ENCODE measurements around the gene EIF2AK3.
"Not testable (repeated sequence)": the region's sequence is repeated elsewhere in the genome, so short reads cannot be mapped to it uniquely, and the experiment has no call there.

EIF2AK3 gene

DNA sequence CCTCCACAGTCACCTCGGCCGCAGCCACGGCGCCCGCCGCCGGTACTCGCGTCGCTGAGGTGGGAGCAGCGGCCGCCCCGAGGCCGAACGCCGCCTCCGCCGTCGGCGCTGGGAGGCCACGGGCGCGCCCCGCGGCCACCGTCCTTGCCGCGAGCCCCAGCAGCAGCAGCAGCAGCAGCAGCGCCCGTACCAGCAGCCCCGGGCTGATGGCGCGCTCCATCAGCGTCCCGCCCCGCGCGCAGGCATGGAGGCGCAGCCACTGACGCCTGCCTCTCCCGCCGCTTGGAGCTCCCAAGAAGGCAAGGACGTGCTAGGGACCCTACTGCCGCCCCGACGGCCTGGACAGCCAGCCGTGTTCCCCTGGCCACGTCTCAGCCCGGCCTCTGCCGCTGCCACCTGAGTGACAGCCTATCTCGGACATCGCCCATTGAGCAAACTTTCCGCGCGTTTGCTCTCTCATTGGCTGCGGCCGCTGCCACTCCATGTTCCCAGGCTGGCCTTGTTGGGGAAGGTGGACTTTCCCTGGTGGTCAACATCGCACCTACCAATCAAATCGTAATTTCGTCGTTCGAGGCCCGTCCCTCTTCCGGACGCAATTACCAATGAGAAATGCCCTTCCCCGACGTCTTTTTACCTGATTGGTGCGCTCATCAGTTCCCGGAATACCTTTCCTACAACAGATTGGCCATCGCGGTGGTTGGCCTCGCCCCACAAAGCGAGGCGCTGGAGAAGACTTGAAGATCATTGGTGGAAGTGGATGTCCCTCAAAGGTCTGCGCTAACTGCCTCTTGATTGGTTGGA, at the start of gene EIF2AK3:
EIF2AK3 (minus strand) TSS at position 410 of the 801 bp plus-strand sequence; CDS start at position 220, 190 bp downstream.
- peak; percentile 98 to 100 (median 99) for DNase-seq
- intact Hi-C loops (cut with DNase I): no loop called here

DNA sequence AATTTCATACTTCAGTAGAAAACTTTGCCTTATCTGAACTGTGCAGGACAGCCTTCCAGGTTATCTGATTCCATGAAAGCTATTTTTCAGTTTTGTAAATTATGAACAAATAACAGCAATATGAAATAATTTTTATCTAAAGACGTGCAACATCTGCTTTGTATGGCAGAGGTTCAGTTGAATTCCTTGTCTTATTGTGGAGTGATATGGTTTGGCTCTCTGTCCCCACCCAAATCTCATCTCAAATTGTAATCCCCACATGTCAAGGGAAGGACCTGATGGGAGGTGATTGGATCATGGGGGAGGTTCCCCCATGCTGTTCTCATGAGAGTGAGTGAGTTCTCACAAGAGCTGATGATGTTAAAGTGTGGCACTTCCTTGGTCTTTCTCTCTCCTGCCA, 46.1 kb upstream of the EIF2AK3 start:
- no peak for DNase-seq
- intact Hi-C loops (cut with DNase I): loop anchor here (2.0 to 10.0 kb wide), 2 partner anchors 83 to 479 kb away; no protein-coding TSS in a partner anchor

DNA sequence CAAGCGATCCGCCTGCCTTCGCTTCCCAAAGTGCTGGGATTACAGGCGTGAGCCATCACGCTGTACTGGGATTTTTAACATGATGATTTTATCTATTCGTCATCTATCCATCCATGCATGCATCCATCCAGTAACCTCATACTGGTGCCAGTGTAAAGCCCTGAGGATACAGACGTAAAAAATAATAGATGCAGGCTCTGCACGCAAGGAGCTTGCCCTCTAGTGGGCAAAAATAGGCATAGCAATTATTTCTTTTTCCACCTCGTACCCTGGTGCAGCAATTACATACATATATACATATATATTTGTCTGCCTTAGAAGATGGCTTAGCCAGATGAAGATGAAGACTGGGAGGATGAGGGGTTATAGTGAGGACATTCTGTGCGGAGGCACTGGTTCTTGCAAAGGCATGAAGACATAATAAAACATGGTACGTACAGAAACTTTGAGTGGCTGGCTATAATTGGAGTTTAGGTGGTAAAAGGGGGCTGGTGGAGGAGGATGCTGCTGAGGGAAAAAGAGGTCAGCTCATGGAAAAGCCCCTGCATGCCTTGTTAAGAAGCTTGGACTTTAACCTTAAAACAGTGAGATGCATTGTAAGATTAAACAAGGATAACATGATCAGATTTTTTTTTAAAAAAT, 44.6 kb upstream of the EIF2AK3 start:
- intact Hi-C loops (cut with DNase I): loop anchor here (2.0 to 10.0 kb wide), 2 partner anchors 81 to 477 kb away; no protein-coding TSS in a partner anchor
- peak in 1 of 10 donors; percentile 13 for DNase-seq

DNA sequence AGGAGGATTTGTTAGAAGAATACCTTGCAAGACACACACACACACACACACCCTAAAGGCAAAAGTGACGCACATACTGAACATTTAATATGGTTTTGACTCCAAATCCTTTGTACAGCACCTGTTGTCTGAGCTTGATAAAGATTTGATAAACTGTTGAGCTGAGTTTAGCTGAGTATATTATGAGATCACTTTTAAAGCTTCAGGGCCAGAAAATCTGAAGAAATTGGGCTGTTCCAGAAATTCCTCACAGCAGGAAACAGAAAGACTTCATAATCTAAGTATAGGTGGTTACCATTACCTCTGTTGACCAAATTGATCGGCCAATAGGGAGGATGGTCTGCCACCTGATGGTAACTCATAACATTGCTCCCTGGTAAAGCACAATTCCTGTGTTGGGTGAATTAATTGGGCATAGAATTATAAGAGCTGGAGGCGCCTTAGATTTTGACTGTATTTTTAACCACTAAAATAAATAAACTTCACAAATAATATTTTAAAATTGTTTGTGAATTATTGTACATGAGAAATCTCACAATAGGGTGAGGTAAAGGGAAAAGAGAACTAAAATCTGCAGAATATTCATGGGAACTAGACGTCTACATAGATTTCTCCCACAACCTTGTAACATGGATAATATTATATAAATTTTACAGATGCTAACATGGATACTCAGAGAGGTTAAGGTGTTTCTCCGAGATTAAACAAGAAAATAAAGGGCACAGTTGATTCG, 42.4 kb upstream of the EIF2AK3 start:
- intact Hi-C loops (cut with DNase I): loop anchor here (10.0 kb wide), 1 partner anchor 475 kb away; no protein-coding TSS in a partner anchor
- DNase-seq: no peak

DNA sequence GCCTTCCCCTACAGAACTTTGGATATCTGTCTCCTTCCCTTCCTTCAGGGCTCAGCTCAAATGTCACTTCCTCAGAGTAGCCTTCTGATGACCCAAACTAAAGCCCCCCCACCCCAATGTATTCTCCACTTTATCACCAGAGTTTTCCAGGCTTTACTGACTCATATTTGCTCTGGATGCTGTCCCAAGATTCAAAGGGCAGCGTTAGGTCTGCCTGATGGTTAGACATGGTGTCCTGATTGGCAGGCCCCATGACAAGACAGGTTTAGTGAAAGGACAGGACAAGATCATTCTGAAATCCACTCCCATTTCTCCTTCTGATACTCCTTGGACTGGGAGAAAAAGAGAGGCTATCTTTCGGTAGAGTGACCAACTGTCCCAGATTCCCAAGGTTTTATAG, 41.6 kb upstream of the EIF2AK3 start:
- no peak for DNase-seq
- intact Hi-C loops (cut with DNase I): no loop called here

DNA sequence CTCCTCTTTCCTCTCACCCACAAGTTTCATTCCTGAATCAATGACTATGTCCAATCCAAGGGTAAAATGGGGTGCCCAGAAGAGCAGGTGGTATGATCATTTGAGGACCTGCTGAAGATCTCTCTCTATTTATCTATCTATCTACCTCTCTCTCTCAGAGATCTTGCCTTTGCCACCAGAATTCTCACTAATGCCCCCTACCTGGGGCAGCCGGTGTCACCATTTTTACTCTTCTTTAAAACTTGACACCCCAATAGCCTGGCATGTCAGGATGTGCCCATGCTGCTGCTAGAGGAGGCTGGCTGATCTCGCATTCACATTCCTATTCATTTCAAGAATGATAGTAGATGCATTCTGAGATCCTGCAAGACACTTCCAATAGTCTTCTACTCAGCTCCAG, 40.0 kb upstream of the EIF2AK3 start:
- intact Hi-C loops (cut with DNase I): no loop called here
- no peak for DNase-seq

DNA sequence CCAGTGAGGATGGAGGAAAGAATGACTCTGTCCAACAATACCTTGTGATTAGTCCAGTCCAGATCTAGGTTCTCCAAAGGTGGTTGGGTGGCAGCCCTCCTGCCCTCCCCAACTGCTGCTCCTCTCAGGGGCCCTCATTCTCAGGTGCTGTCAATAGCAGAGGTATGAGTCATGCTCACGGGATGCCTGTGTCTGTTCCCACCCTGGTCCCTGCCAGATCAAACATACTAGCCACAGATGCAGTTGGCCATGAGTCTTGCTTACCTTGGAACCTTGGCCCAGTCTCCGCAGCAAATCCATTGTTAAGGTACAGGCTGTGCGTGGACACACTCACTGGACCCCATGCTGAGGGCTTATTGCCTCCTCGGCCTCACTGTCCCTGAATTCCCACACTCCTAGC, 39.3 kb upstream of the EIF2AK3 start:
- intact Hi-C loops (cut with DNase I): no loop called here

DNA sequence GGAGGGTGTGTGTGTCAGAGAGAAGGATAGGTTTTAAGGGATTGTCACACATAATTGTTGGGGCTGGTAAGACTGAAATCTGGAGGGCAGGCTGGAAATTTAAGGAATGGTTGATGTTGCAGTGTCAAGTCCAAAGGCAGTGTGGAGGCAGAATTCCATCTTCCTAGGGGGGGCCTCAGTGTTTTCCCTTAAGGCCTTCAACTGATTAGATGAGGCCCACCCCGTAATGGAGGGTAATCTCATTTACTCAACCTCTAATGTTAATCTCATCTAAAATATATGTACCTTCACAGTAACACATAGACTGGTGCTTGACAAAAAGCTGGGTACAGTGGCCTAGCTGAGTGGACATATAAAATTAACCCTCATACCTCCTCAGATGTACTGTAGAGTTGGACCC, 33.4 kb upstream of the EIF2AK3 start:
- intact Hi-C loops (cut with DNase I): no loop called here
- no peak for DNase-seq

More for the DNA sequence above, 39.3 kb upstream of the EIF2AK3 start:
- no peak for DNase-seq

DNA sequence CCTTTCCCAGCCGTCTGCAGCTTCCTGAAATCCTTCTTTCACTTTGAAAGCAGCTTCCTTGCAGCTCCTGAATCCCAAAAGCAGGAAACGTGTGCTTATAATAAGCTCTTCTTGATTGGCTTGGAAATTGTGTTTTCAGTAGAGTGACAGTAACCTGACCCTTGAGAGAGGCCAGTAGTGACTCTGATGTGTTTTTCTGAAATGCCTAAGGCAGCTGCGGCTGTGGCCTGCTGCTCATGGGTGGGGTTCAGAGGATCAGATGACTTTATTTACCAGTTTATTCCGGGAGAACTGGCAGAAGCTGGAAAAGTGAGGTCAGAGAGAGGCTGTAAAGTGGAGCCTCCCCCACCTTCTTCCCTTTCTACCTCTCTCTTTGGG, 32.3 kb upstream of the EIF2AK3 start:
- no peak for DNase-seq
- intact Hi-C loops (cut with DNase I): no loop called here

DNA sequence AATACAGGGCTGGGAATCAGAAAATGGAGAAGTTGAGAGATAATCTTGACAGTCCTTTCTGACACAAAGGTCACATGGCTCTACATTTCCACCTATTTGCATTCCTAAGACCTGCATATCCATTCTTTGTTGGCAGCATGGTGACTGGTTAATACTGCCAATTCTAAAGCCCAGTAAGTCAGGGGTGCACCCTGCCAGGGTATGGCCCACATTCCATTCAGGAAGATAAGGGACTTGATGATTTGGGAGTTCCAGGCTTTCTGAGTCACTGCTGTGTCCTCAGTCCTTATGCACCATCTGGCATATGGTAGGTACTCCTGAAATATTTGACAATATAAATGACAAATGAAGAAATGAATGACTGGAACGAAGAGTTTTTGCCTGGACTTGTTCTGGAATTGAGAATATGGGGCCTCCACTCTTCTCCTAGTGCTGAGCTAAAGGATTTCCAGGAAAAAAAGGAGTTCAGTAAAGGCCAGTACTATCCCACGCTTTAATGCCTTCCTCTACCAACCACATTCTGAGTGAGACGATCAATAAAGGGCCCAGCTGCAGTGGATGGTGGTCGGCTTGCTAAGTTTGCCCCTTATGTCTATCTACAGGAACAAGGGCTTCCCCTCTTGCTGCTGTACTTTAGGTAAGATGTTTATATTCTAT, 31.7 kb upstream of the EIF2AK3 start:
- no peak for DNase-seq
- intact Hi-C loops (cut with DNase I): no loop called here

DNA sequence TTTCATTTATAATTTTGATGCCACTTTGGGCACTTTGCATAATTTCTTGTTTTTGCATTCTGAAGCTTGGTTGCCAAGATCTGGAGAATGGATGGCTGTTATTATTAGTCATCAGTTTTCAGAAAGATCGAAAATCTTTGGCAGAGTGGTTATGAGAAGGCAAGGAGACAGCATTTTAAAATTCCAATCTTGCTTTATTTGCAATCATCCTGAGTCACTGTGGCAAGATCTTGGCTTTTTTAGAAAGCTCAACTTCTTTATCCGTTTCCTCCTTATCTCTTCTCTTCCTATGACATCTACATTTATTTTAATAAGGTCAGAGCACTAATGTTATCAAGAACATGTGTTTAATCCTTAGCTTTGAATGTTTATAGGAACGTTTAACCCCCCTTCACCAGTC, 31.1 kb upstream of the EIF2AK3 start:
- intact Hi-C loops (cut with DNase I): no loop called here
- no peak for DNase-seq

DNA sequence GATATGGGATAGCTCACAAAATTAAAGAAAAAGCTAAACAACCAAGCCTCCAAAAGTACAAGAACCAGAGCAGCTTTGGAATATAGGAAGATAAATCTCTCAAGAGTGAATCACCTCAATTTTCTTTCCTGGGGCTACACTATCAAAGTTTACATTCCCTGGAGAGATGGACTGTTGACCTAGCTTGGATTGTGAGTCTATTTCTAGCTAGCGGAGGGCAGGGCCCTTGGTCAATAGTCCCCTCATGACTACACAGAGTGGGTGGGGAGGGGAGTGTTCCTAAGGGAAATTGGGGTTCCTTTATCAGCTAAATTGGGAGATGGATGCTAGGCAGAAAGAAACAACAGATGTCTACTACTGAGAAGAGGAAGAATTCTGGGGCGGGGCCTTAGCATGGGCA, 29.9 kb upstream of the EIF2AK3 start:
- intact Hi-C loops (cut with DNase I): no loop called here
- no peak for DNase-seq

DNA sequence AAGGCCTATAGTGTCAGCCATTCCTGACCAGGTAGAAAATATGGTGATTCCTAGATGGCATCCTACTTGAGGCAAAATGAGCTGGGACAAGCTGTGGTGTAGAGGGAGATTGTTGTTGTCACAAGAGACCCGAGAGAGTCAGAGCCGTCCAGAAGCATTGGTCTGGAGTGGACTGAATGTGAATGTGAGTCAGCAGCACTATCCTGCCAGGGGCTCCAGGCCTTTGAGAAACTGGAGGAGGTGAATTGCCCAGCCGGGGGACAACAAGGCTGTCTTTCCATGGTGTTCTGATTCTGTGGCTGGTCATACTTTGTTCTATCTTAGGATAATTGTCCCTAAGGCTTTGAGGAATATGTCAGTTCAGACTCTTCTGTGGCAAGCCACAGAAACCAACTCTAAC, 29.4 kb upstream of the EIF2AK3 start:
- DNase-seq: no peak
- intact Hi-C loops (cut with DNase I): no loop called here

DNA sequence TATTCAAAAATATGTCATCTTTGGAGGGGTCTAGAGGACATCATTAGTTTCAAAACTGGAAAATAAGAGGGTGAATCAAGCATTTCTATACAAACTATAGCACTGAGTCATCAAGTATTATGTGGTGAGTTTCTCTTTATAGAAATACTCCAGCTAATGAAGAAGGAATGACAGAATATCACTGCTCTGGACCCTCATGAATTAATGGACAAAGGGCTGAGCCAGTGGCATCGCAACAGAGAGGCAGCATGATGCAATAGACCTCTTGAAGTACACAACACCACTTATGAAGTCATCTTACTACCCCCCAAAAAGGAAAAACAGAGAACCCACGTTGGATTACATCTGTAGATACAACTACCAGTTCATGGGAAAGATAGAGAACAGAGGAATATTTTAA, 27.4 kb upstream of the EIF2AK3 start:
- intact Hi-C loops (cut with DNase I): no loop called here
- no peak for DNase-seq

DNA sequence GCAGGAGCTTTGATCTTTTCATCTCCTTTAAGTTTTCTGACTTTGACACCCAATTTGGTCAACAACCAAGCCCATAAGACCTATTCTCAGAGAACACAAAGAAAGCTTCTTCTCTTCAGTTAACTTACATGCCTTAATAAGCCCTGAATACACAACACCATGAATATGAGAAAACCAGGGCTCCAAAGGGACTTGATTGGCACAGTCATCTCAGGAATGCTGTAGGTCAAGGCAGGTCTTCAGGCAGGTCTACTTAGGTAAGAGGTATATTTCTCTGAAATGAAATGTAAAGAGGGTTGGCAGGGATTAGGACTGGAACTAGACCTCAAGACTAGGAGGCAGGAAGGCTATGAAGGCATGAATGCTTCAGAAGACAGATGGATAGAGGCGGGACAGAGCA, 24.4 kb upstream of the EIF2AK3 start:
- no peak for DNase-seq
- intact Hi-C loops (cut with DNase I): no loop called here

DNA sequence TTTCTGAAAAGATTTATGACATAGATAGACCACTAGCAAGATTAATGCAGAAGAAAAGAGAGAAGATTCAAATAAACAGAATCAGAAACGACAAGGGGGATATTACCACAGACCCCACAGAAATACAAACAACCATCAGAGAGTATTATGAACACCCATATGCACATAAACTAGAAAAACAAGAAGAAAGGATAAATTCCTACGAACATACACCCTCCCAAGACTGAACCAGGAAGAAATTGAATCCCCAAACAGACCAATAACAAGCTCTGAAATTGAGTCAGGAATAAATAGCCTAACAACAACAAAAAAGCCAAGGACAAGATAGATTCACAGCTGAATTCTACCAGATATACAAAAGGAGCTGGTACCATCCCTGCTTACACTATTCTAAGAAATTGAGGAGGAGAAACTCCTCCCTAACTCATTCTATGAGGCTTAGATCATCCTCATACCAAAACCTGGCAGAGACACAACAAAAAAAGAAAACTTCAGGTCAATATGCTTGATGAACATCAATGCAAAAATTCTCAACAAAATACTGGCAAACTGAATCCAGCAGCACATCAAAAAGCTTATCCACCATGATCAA, 18.1 kb upstream of the EIF2AK3 start:
- intact Hi-C loops (cut with DNase I); DNase-seq: not testable (repeated sequence)

DNA sequence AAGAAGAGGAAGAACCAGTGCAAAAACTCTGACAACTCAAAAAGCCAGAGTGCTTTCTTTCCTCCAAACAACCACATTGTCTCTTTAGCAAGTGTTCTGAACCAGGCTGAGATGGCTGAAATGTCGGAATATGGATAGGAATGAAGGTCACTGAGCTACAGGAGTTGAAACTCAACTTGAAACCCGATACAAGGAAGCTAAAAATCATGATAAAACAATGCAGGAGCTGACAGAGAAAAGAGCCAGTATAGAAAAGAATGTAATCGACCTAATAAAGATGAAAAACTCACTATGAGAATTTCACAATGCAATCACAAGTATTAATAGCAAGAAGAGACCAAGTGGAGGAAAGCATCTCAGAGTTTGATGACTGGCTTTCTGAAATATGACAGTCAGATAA, 15.0 kb upstream of the EIF2AK3 start:
- no peak for DNase-seq
- intact Hi-C loops (cut with DNase I): no loop called here

DNA sequence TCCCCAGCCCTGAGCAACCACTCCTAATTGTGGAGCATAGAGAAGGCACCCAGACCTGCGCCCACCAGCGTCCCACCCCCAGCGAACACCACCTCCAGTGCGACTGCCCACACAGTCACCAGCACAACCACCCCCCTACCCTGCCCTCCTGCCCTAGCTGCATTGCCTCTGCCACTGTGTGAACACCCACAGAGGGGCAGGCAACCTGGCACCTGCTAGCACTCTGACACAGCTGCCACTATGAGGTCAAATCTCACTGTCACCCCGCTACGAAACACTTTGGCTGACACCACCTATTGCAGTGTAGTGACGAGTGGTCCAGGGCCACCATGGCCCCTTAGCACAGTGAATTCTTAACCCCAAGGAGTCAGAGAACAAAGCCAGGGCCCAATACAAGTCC, 14.1 kb upstream of the EIF2AK3 start:
- no peak for DNase-seq

DNA sequence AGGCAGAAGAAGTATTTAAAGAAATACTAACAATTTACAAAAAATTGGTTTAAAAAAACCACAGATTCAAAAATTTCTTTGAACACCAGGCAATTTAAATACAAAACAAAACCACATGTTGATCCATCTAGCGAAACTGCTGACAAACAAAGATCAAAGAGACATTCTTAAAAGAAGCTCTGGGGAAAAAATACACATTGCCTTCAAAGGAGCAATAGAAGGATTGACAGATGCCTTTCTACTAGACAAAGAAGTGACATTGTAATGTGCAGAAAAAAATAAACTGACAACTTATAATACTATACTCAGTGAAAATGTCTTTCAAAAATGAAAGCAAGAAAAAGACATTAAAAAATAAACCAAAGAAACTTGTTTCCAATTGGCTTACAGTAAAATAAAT, 12.6 kb upstream of the EIF2AK3 start:
- no peak for DNase-seq
- intact Hi-C loops (cut with DNase I): no loop called here

More for the DNA sequence above, 14.1 kb upstream of the EIF2AK3 start:
- intact Hi-C loops (cut with DNase I): no loop called here

DNA sequence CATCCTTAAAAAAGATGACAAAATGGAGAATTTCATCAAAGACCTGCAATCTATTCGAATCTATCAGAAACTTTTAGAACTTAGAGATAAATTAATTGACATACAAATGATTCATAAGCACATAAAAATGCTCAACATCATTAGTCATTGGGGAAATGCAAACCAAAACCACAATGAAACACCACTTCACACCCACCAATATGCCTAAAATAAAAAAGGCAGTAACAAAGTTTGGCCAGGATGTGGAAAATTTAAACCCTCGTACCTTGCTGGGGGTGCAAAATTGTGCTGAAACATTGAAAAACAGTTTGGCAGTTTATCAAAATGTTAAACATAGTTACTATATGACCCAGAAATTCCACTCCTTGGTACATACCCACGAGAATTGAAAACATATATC, 11.5 kb upstream of the EIF2AK3 start:
- intact Hi-C loops (cut with DNase I): no loop called here
- DNase-seq: no peak
